Activated gamma-delta T cell treated with anti-CD3 and anti-CD28 coated beads, Interleukin-2, amount 50 U/mL, for 16 hours (primary cell): ENCODE measurements around the gene ARF1.

ENCODE experiments used
- DNase-seq: peaks from one replicate; pipeline ENCODE4 v3.0.0-alpha.2; 2020; ENCODE audit warnings: low read depth

The ARF1 gene

DNA sequence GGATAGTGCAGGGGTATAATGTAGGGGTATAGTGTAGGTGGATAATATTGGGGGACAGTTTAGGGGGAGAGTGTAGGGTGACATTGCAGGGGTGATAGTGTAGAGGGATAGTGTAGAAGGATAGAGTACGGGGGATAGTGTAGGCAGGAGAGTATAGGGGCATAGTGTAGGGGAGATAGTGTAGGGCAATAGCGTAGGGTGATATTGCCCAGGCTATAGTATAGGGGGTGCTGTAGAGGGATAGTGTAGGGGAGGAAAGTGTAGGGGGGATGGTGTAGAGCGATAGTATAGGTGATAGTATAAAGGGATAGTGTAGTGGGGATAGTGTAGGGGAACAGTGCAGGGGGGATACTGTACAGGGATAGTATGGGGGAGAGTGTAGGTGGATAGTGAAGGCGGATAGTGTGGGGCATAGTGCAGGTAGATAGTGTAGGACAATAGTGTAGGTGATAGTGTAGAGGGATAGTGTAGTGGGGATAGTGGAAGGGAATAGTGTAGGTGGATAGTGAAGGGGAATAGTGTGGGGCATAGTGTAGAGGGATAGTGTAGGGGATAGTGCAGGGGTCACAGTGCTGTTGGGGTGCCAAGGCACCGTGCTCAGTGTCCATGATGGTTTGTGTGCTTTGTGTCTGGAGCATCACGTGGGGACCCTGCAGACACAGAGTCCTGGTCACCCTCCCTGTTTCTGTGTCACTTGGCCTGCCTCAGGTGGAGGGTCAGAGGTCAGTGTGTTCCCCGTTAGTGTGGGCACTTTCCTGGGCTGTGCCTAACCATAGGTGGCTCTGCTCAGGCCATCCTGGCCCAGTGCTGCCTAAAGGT is 10.5 kb upstream of the ARF1 start:
- DNase-seq, result no peak

DNA sequence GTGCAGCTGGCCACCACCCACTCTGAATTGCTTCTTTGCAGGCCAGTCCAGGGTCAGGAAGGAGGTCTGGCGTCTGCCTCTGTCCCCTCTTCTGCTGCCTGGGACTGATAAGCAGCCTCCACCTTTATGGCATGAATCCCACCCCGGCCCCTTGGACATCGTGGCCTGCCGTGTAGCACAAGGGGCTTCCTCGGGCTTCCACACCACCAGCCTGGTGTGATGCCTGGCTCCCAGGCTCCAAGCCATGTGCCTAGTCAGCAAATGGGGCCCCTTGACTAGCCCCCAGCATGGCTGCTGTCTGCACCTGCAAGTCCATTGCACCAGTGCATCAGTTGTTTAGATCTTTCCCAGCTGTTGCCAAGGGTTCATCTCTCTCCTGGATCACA is 9.9 kb upstream of the ARF1 start:
- DNase-seq, result no peak

DNA sequence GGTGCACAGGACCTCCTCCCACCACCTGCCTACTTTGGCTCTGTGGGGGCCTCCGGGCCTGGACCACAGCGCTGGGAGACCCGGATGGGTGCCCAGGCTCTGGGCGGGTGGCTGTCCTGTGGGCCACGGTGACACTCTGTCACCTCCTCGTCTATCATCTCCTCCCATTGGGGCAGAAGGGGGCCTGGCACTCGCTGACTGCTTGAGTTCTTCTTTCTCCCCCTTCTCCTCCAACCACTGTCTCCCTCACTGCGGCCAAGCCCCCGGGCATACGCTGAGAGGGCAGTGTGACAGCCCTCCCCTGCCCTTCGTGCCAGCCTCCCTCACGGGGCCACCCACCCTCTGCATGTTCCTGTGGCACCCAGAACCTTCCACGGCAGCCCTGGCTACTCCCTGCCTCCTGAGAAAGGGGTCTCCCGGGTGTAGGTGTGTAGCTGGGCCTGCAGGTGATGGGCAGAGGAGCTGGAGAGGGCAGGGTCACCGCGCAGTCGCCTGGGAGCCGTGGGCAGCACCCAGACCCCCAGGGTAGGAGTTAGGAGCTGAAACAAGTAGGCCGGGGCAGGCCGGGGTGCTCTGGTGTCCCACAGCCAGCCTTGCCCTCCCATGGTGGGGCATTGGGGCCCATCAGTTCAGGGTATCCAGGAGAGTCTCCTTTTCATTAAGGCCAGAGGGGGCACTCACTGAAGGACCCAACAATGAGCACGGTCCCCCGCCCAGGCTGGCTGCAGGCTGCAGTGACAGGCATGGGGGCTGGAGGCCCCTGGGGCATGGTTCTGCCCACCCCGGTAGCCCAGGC is 9.2 kb upstream of the ARF1 start:
- no peak for DNase-seq

DNA sequence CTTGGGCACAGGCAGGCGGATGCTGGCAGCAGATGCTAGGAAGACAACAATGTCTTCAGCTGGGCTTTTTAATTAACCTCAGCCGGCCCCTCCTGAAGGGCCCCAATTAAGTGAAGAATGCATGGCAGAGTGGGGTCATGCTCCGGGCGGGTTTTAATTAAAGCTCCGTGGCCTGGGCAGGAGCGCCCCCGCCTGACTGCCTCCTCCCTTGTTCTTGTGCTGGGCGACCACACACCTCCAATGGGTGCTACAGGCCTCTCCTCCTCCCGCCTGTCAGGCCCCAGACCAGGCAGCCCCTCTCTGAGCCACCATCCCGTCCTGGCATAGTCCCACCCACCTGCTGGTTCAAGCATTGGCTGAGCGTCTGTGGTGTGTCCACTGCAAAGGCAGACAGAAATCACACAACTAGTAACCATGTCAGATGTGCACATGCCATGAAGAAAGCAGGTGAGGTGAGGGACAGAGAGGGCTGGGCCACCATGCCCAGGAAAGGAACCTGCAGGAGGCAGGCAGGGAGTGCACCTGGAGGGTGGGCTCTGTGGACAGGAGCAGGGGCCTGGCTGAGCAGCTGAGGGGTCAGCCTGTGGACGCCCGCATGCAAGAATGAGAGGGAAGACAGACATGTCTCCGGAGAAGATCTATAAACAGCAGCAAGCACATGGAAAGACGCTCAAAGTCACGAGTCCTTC is 8.5 kb upstream of the ARF1 start:
- DNase-seq, result no peak

DNA sequence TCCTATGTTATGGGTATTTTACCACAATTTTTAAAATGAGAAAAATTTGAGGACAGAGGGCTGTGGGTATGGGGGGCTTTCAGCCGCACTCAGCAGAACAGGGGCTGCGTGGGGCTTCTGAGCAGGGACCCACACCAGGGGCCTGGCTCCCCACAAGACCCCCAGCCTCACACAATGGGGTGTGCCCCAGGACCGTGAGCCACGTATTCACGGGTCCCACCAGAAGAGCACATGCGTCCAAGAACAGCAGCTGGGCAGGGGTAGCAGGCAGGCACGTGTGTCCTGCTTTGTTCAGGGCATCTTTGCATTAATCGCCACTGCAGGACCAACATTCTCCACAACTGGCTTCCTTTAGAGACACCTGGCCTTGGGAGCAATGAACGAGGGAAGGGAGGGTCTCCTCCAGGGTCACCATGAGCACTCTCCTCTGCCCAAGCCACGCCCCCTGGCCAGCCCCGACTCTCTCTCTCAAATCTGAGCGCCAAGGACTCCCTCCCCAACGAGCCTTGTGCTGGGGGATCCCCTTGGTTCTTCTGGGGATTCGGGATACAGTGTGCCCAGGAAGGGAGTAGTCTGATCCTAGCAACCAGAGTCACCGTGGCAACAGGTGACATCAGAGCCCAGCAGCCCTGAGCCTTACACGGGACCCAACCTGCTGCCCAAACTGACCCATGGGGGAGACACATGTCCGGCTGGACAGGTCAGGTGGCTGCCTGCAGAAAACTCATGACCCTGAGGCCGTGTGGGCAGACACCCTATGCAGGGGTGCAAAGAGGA is 7.4 kb upstream of the ARF1 start:
- no peak for DNase-seq

DNA sequence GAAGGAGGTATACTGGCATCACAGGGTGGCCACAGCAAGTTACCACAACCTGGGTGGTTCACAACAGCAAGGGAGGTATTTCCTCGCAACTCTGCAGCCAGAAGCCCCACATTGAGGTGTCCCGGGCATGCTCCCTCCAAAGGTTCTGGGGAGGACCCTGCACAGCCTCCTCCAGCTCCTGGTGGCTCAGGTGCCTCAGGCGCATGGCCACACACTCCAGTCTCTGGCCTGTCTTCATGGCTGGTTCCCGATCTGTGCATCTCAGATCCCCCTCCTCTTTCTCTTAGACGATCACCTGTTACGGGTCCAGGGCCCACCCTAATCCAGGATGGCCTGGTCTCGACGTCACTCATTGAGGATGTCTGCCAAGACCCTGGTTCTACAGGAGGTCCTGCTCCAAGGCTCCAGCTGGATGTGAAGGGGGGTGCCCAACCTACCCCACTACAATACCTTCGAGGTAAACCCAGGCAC is 6.7 kb upstream of the ARF1 start:
- no peak for DNase-seq

DNA sequence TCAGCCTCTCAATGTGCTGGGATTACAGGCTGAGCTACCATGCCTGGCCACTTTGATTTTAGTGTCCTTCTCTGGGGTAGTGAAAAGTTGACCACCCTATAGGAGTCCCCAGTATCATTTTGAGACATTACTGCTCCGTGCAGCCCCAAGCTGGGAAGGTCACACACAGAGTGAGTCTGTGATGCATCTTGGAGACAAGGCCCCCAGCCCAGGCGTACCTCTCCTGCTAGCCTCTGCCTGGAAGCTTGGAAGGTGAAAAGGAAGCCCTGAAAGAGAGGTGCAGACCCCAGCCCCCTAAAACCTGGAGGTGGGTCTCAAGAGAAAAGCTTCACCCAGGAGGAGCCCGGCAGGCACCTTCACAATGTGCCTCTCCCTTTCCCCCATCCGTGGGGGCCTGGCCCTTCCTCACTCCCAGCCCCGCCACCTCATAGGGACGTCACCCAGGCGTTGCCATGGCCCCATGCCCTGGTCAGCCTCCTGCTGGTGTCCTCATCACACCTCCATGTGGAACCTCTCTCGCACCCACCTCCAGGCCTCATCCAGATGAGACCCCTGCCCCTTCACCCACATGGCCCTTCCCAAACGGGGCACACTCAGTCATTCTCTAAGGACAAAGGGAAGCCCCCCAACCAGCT is 5.6 kb upstream of the ARF1 start:
- no peak for DNase-seq

DNA sequence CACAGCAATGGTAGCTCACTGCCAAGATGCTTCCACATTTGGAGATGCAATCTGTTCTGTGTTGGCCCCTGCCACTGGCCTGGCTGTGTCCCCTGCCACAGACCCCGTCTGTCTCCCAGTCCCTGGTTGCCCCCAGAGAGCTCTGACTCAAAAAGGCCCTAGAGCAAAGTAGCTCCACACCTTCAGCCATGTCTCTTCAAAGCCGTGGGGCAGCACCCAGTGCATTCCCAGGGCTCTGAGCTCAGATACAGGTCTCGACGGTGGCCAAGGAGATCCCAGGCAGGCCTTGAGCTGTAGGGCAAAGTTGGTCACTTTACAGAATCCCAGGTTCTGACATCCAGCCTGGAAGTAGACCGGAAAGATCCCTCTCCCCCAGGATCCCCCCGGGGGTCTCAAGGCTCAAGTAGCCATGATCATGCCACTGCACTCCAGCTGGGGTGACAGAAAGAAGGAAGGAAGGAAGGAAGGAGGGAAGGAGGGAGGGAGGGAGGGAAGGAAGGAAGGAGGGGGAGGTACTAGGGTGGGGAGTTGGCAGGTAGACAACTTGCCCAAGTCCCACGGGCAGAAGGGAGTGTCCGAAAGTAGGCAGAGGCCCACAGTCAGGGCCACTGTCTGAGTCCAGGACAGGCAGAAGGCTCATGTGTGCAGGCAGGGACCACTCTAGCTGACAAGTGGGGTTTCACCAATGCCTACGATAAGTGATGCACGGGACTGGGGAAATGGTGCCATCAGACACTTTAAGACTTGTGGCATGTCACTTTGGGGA is 4.8 kb upstream of the ARF1 start:
- DNase-seq, result no peak

DNA sequence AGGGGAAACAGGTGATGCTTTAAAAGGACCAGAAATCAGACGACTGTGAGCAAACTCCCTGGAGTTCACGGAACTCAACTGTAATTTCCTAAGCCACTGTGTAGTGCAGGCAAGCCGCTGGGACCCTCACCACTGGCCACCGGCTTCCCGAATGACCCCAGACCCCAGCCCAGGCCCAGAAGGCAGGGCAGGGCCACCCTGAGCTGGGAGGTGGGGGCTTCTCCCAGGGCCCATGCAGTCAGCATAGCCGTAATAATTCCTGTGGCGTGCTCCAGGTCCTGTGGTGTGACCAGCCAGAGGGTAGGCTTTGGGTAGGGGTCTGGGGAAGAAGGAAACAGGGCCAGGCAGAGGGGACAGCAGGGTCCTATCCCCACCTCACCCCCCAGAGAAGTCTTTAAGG is 3.5 kb upstream of the ARF1 start:
- DNase-seq, result no peak

DNA sequence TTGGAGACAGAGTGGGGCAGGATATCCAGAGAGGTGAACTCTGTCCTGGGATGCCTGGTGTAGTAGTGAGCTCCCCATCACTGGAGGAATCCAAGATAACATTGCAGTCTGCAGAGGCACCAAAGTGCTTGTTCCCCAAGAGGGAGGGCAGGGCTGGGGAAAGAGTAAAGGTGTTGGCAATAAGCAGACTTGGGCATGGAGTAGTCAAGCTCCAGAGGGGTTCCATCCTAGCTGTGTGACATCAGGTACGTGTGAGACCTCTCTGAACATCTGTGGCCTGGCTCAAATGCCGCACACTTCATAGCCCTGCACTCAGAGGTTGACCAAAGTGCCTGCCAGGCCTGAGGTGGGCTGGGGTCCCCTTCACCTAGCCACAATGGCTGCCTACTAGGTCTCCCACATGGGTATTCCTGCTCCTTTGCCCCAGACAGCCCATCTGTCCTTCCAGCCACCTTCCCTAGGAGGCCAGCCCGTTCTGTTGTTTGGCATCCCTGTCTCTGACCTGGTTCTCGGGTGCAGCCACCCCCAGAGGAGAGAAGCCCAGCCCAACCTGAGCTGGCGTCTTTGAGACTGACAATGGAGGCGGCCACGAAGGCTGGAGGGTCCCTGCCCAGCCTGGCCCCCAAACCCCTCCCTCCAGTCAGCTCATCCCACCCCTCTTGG is 2.8 kb upstream of the ARF1 start:
- DNase-seq, result no peak

DNA sequence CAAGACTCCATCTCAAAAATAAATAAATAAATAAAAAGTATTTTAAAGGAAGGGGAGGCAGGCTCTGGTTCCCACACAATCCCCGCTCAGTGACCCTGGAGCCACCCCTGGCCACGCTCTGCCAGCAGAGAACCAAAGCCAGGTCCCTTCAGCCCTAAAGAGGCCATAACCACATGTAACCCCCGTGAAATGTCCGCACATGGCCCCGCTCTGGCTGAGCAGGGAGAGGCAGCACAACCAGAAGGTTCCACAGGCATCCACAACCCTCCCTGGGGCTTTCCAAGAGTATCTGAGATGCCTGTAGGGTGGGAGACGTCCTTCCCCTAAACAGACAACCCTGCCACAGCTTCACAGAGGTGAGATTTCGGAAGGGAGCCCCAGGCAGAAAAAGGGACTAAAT is 1.4 kb upstream of the ARF1 start:
- no peak for DNase-seq

DNA sequence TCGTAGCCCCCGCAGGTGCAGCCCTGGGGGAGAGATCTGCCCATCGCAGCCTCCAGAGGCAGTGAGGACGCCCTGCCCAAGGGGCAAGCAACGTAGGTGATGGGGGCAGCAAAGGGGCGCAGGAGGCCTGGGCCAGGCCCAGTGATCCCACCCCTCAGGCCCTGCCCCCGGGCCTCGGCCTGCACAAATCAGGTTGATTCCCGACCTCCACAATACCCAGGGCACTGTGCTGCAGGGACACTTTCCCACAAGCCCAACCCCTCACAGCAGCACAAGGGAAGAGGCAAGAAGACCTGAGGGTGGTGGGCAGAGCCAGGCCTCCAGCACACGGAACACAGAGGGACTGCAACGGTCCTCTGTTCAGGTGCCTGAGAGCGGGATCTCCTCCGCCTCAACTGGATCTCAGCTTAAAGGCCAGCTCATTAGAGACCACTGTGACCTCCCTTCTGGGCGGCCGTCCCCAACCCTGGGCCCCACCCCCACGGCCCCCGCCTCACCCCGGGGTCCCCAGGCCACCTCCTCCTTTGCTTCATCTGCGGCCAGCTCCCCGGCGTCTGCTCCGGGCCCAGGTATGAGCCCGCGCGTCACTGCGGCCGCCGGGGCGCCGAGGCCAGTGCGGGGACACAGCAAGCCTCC is 812 bp upstream of the ARF1 start:
- no peak for DNase-seq

DNA sequence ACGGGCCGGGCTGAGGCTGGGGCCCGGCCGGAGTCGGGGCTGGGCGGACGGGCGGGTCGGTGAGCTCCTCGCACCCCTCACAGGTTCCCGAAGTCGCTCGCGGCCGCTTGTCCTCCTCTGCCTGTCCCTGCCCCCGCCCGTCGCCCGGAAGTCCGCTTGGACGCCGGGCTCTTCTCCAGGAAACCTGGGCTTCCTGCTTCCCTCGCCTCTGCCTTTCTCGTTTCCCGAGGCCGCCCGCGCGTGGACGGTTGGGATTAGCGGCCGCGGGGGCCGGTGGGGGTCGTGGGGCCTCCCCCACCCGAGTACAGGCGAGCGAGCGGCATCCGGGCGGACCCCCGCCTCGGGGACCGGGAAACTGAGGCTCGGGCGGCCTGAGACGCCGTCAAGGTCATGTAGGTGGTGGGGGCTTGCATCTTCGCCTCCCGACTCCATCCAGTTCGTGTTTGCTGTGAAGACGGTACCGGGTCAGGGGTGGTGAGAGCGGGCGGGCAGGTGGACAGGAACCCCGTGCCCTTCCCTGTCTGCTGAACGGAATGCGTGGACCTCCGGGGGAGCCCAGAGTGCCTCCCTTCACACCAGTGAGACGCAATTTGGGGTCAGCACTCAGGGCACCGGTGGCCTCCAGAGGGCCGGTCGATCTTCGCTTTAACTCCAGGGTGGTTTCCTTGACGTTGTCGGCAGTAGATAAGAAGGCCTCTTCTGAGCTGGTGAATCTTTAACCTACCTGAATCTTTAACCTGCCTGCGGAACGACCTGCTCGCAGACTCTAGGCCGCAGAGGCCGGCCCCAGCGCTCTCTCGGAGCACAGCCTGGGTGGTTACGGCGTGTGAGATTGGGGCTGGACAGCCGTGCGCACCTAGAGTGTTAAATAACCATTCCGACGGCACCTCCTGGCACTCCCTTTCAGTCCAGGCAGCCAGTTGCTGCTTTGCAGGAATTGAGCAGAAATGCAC is 686 bp downstream of the ARF1 start:
- DNase-seq, result no peak

DNA sequence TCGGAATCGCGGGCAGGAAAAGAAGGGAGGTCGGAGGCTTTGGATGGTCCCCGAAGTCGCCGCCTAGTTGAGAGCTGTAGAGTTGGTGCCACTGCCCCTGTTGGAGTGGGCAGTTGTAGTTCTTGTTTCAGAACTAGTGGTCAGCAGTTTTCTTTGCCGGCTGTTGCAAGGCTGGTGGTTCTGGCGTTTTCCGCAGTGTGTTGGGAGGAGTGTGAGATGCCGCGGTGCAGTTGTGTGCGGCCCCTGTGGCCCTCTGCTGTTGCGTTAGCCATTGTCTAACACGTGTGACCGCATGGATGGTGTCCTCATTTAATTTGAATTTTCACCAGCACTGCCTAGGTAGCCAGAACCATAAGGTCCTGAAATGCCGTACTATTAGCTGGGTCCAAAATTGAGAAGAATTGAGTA is 1.4 kb downstream of the ARF1 start:
- no peak for DNase-seq

DNA sequence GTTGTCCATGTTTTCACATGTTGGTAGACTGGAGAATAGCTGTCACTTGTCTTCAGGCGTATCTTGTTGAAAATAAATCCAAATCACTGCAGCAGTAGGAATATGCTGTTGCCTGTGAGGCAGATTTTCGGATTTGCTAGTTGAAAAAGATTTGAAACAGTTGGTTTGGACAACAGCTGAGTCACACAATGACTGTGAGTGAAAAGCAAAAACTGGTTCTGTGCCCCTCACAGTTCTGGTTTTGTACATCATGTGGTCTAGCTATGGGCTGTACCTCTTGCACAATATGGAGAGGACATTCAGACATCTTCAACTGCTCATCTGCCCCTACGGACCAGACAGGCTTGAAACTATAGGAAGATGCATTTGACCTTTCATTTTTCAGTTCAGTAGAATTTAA is 1.8 kb downstream of the ARF1 start:
- DNase-seq, result no peak

DNA sequence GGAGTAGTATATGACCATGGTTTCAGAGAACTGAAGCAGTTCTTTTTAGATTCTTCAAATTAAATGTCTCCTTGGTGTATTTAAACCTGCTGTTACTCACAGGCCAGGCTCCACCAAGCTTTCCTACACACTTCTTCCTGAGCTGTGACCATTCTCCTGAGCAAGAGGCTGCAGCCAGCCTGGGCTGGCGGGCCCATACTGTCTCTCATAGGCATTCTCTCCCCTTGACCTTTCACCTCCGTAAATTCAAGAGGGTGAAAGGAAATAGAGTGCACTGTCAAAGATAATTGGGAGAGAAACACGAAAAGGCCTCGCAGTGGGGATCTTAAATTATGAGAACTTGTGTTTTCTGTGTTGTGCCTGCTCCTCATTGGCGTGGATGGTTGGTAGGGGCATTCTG is 2.3 kb downstream of the ARF1 start:
- no peak for DNase-seq

DNA sequence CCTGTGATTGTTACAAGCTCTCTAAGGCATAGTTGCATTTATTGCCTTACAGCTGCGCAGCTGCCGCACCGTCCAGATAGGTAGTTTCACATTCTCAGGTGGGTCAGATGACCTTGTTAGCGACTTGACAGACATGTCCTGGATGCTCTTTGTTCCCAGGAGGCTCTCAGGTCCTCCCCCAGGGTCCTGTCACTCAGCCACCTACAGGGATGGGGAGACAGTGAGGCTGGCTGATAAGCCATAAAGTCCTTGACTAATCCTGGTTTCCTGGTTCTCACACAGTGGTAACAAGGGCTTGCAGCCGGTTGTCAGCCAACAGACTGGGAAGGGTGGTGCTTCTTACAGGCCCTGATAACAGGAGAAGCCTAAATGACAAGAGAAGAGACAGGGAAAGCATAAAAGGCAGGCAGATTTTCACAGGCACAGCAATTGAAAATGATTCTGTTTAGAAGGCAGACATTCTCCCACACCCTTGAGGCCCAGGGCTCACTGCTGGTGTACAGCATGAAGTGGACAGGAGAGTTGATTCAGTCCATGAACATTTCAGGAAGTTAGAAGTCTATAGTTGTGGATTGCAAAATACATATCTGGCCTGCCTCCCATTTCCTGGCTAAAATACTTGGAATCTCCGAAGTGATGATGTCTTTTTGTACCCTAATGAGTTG is 2.9 kb downstream of the ARF1 start:
- DNase-seq, result no peak

DNA sequence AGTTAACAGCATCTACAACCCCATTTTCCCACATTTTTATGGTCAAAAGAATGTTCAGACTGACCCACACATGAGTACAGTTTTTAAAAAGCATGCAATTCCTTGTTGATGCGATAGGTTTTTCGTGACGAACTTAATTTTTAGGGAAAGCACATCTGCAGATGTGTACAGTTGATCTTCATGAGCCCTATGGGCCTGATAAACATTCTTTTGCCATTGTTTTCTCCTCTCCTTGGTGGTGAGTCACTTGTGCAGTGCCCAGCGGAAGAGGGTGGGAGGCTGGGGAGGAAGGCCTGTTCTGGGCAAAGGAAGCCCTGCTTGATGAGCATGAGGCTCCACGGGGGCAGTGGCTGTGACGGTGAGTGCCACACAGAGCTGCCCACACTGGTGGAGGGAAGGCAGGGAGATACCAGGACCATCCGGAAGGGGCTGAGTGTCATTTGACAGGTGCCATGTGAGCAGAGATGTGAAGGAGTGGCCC is 5.3 kb downstream of the ARF1 start:
- no peak for DNase-seq
